ENCODE results near the gene RMDN3.
A peak's percentile ranks its signal among the peaks of the same experiment; 100 is the strongest.

RMDN3 gene

GRCh38 chr15:40787991-40788390 lies 32.9 kb upstream of the RMDN3 start:
- H3K9me3 Mint-ChIP-seq, result no peaks in the 10 kb centered on the region
- TF ChIP-seq CTCF (IDR thresholded peaks at IDR 0.05; ENCODE audit: unreplicated experiment in 3 of 3), result no peak
- no peaks in the 10 kb centered on the region for H3K4me1 Mint-ChIP-seq
- H3K27ac Mint-ChIP-seq, result peak overlapping the region; percentile 47 to 89 (median 71)
- no peaks in the 10 kb centered on the region for H3K27me3 Mint-ChIP-seq (ENCODE audit: low read depth)
- H3K4me3 Mint-ChIP-seq, result no peak overlapping the region
- peaks cover 9% of the 10 kb centered on the region for H3K36me3 Mint-ChIP-seq (ENCODE audit: low read depth)

GRCh38 chr15:40787344-40787841 lies 32.3 kb upstream of the RMDN3 start:
- H3K4me3 Mint-ChIP-seq, result no peak overlapping the region

GRCh38 chr15:40785814-40786213 lies 30.8 kb upstream of the RMDN3 start:
- Mint-ChIP-seq H3K27ac (peak overlapping the region in 2 of 3 experiments; percentile 15 to 47), H3K4me1 (no peaks in the 10 kb centered on the region), H3K27me3 (ENCODE audit: low read depth) (no peaks in the 10 kb centered on the region), H3K36me3 (ENCODE audit: low read depth) (peaks cover 3% of the 10 kb centered on the region), H3K9me3 (no peaks in the 10 kb centered on the region), H3K4me3 (no peak overlapping the region)
- TF ChIP-seq CTCF (IDR thresholded peaks at IDR 0.05; ENCODE audit: unreplicated experiment in 3 of 3), result no peak

More at GRCh38 chr15:40787344-40787841, 32.3 kb upstream of the RMDN3 start:
- H3K4me1 Mint-ChIP-seq, result no peaks in the 10 kb centered on the region
- no peak for TF ChIP-seq CTCF (IDR thresholded peaks at IDR 0.05; ENCODE audit: unreplicated experiment in 3 of 3)
- peak overlapping the region; percentile 47 to 89 (median 71) for H3K27ac Mint-ChIP-seq
- H3K36me3 Mint-ChIP-seq (ENCODE audit: low read depth), result peaks cover 10% of the 10 kb centered on the region
- H3K9me3 Mint-ChIP-seq, result no peaks in the 10 kb centered on the region
- H3K27me3 Mint-ChIP-seq (ENCODE audit: low read depth), result no peaks in the 10 kb centered on the region

- peak overlapping the region in 2 of 3 experiments; percentile 15 to 47 for H3K27ac Mint-ChIP-seq
- H3K4me1 Mint-ChIP-seq, result no peaks in the 10 kb centered on the region
- H3K27me3 Mint-ChIP-seq (ENCODE audit: low read depth), result no peaks in the 10 kb centered on the region
- TF ChIP-seq CTCF (IDR thresholded peaks at IDR 0.05; ENCODE audit: unreplicated experiment in 3 of 3), result no peak
- no peak overlapping the region for H3K4me3 Mint-ChIP-seq
- no peaks in the 10 kb centered on the region for H3K9me3 Mint-ChIP-seq
- peaks cover 5% of the 10 kb centered on the region for H3K36me3 Mint-ChIP-seq (ENCODE audit: low read depth)
These were observed 30.1 kb upstream of the RMDN3 start for GRCh38 chr15:40785164-40785563.

GRCh38 chr15:40782609-40783227 lies 27.7 kb upstream of the RMDN3 start:
- H3K36me3 Mint-ChIP-seq (ENCODE audit: low read depth), result peaks cover 14% of the 10 kb centered on the region
- H3K27ac Mint-ChIP-seq, result no peak overlapping the region
- no peaks in the 10 kb centered on the region for H3K27me3 Mint-ChIP-seq (ENCODE audit: low read depth)
- no peaks in the 10 kb centered on the region for H3K4me1 Mint-ChIP-seq
- no peaks in the 10 kb centered on the region for H3K9me3 Mint-ChIP-seq
- TF ChIP-seq CTCF (IDR thresholded peaks at IDR 0.05; ENCODE audit: unreplicated experiment in 3 of 3), result peak; percentile 60 to 72 (median 62)
- no peak overlapping the region for H3K4me3 Mint-ChIP-seq
